ENCODE results near the gene LMF1. TPM values are rescaled to one million over a fixed set of nuclear protein-coding genes. Genes with fewer than 3 reads are reported as not detected.
A peak's percentile ranks its signal among the peaks of the same experiment; 100 is the strongest.

The LMF1 gene
- total and polyA plus RNA-seq, 2 of the 8 experiments (the other 6 are each of a cell fraction or from before 2014, with no cell fraction given): 3.5 to 9.1 TPM

DNA sequence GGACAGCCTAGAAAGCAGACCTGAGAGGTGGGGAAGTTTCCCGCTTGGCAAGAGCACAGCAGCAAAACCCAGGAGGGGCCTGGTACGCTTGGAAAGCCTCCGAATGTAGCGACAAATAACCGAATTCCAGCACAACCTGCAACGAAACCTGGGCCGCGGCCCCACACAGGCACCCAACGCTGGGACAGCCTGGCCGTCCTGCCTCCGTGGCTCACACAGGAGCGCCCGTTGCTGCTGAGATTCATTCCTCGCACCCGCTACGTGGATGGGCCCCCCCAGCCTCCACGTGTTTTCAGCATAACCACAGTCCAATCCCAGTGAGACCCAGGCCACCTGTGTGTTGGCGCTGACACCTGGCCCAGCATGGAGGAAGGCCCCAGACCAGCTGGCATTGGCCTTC, 42.9 kb downstream of the LMF1 start:
- POLR2A ChIA-PET (ENCODE audit: partially characterized antibody): interaction anchor here (0.6 kb wide), 1 partner anchor 304 kb away, joined by 3 read pairs; no protein-coding TSS in a partner anchor
- Histone ChIP-seq H3K56ac (replicated peaks; ENCODE audit: insufficient read length, low read depth, low read length) (no peak overlapping the region), H3K36me3 (ENCODE audit: control insufficient read depth in 2 of 4, insufficient read depth in 4 of 4, low read length in 3 of 4) (peaks cover 0 to 4% (median 0%) of the 10 kb centered on the region in 4 experiments; a peak in 1 of 8 replicates), H3K27me3 (replicated peaks in 1 of 4; ENCODE audit: control insufficient read depth in 3 of 4, extremely low read depth in 1 of 4, insufficient read depth in 3 of 4, low read length in 3 of 4) (no peaks in the 10 kb centered on the region), H3K23ac (ENCODE audit: insufficient read length) (no peak overlapping the region), H3K4me1 (replicated peaks in 1 of 4; ENCODE audit: control insufficient read depth in 3 of 4, insufficient read depth in 4 of 4, low read length in 3 of 4) (peaks cover 0 to 6% (median 3%) of the 10 kb centered on the region in 4 experiments; a peak in 3 of 7 replicates), H3K4me3 (ENCODE audit: extremely low read depth in 1 of 4, insufficient read depth in 2 of 4, low read depth in 3 of 4, low read length in 4 of 4) (no peak overlapping the region), H4K91ac (replicated peaks; ENCODE audit: insufficient read length, low read length) (no peak overlapping the region), H2BK12ac (ENCODE audit: low read depth, low read length) (no peak overlapping the region), H4K20me1 (replicated peaks in 1 of 2; ENCODE audit: control insufficient read depth in 1 of 2, insufficient read depth in 2 of 2, low read length in 2 of 2) (no peaks in the 10 kb centered on the region), H3K9ac (replicated peaks in 1 of 4; ENCODE audit: extremely low read depth in 1 of 4, low read depth in 3 of 4, low read length in 3 of 4) (no peak overlapping the region), H3K4ac (replicated peaks; ENCODE audit: insufficient read length, low read depth, low read length) (no peak overlapping the region), H2AFZ (ENCODE audit: low read length) (no peak overlapping the region), H3K79me2 (ENCODE audit: control insufficient read depth in 1 of 2, insufficient read depth in 2 of 2, low read length in 2 of 2) (no peaks in the 10 kb centered on the region), H3K4me2 (ENCODE audit: insufficient read depth in 1 of 2, low read depth in 2 of 2, low read length in 2 of 2) (no peak overlapping the region), H3K27ac (ENCODE audit: low read depth, low read length) (no peak overlapping the region), H3K14ac (ENCODE audit: insufficient read length) (no peak overlapping the region), H2BK15ac (ENCODE audit: low read length) (no peak overlapping the region), H4K8ac (ENCODE audit: extremely low read depth, insufficient read depth, low read length) (peak overlapping the region; percentile 68; the same call in 1 of the 2 replicates), H3K18ac (ENCODE audit: extremely low read depth, low read length) (no peak overlapping the region), H3K79me1 (ENCODE audit: low read depth, low read length) (no peaks in the 10 kb centered on the region), H4K5ac (ENCODE audit: insufficient read length, low read depth, low read length) (no peak overlapping the region), H2BK20ac (ENCODE audit: low read length) (no peak overlapping the region), H3K9me3 (ENCODE audit: insufficient read depth in 2 of 2, low read depth in 1 of 2, low read length in 1 of 2) (peaks cover 36 to 58% of the 10 kb centered on the region in 2 experiments), H3K23me2 (ENCODE audit: low read depth, low read length) (no peaks in the 10 kb centered on the region), H2BK120ac (replicated peaks; ENCODE audit: low read depth, low read length) (no peak overlapping the region), H2AK5ac (ENCODE audit: low read depth, low read length) (no peak overlapping the region), H2BK5ac (ENCODE audit: low read depth, low read length) (no peak overlapping the region)
- DNase-seq (ENCODE audit: low read depth in 1 of 2, low spot score in 2 of 2) (no peak), FAIRE-seq (no peak)
- WGBS, 2 experiments (ENCODE audit: extremely low coverage in 1 of 2, insufficient coverage in 1 of 2, insufficient read length in 1 of 2, insufficient replicate concordance in 2 of 2, low coverage in 1 of 2, low lambda C conversion rate in 2 of 2, missing lambda C conversion rate in 1 of 2): 82% methylated on average over 18 of the region's 18 CpGs; no CpG with 5 or more reads in 1 of the 2 experiments
- TF ChIP-seq SRF (IDR thresholded peaks at IDR 0.05; ENCODE audit: low read depth, low read length): no peak
- TF ChIP-seq CTBP2 (IDR thresholded peaks at IDR 0.05; ENCODE audit: borderline replicate concordance, insufficient read depth, insufficient read length, low read length): no peak
- TF ChIP-seq, protein P1, sequence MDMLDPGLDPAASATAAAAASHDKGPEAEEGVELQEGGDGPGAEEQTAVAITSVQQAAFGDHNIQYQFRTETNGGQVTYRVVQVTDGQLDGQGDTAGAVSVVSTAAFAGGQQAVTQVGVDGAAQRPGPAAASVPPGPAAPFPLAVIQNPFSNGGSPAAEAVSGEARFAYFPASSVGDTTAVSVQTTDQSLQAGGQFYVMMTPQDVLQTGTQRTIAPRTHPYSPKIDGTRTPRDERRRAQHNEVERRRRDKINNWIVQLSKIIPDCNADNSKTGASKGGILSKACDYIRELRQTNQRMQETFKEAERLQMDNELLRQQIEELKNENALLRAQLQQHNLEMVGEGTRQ (IDR thresholded peaks at IDR 0.05; ENCODE audit: low read length): no peak
- CTCF ChIA-PET (ENCODE audit: partially characterized antibody): no interaction called here

Data from H1 (cell line).